PC-9 (cell line): Measurements from ENCODE around the gene ANKRD52.

Experiments
- EZH2 ChIP-seq: fragments of 200-600 bp; sonication (generic); IDR thresholded peaks from 2 replicates; pipeline ENCODE4 v1.8.0; 2017; ENCODE audit warnings: antibody characterized with exemption, low read depth
- TF ChIP-seq, protein P1 (sequence below): fragments of 200-600 bp; sonication (generic); conservative IDR thresholded peaks from 2 replicates; pipeline ENCODE4 v1.6.1; 2017; ENCODE audit warnings: mixed run types, antibody characterized with exemption, mild to moderate bottlenecking, moderate library complexity

GRCh38 chr12:56253091-56253490, 5.1 kb downstream of the ANKRD52 start:
- TF ChIP-seq, protein P1, sequence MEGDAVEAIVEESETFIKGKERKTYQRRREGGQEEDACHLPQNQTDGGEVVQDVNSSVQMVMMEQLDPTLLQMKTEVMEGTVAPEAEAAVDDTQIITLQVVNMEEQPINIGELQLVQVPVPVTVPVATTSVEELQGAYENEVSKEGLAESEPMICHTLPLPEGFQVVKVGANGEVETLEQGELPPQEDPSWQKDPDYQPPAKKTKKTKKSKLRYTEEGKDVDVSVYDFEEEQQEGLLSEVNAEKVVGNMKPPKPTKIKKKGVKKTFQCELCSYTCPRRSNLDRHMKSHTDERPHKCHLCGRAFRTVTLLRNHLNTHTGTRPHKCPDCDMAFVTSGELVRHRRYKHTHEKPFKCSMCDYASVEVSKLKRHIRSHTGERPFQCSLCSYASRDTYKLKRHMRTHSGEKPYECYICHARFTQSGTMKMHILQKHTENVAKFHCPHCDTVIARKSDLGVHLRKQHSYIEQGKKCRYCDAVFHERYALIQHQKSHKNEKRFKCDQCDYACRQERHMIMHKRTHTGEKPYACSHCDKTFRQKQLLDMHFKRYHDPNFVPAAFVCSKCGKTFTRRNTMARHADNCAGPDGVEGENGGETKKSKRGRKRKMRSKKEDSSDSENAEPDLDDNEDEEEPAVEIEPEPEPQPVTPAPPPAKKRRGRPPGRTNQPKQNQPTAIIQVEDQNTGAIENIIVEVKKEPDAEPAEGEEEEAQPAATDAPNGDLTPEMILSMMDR, result no peak
- TF ChIP-seq EZH2, result no peak
